Panc1 (cell line): ENCODE measurements around the gene AHR. TPM values are rescaled to one million over a fixed set of nuclear protein-coding genes. Genes with fewer than 3 reads are reported as not detected.
A peak's percentile ranks its signal among the peaks of the same experiment; 100 is the strongest.

Source experiments
- ATAC-seq: fragments of 200-7000 bp; cut with Tn5 transposase; 2 replicates; pipeline ENCODE4 v1.9.1; 2020; ENCODE audit warnings: mild to moderate bottlenecking, moderate library complexity
- BruUV-seq: library from RNA; stranded (reverse); fragments of 400-500 nt; replicated peaks from 2 replicates; lab custom pipeline; 2021; lab: Mats Ljungman, UMichigan
- CTCF ChIA-PET: fragments of 300-600 bp; sonication (Branson Sonifier 250); formaldehyde crosslinking; loops from one replicate; lab custom pipeline; 2022; ENCODE audit warnings: antibody characterized with exemption; lab: Charles Lee
- POLR2A ChIA-PET: fragments of 300-600 bp; sonication (Branson Sonifier 250); formaldehyde crosslinking; loops from one replicate; lab custom pipeline; 2022; ENCODE audit warnings: antibody characterized with exemption; lab: Charles Lee
- DNase-seq: peaks from one replicate; pipeline ENCODE4 v3.0.0-alpha.2; 2010; ENCODE audit warnings: low read depth, low spot score
- H3K27ac ChIP-seq: 2 replicates; pipeline ENCODE4 v1.5.1; 2011; ENCODE audit warnings: mild to moderate bottlenecking, low read length, inconsistent platforms
- H3K27me3 ChIP-seq: fragments of 200-500 bp; sonication (Bioruptor generic); 2 replicates; pipeline ENCODE4 v1.6.0; 2014; ENCODE audit warnings: low read length, inconsistent platforms; ENCODE audit not compliant: control insufficient read depth, insufficient read depth
- H3K36me3 ChIP-seq: fragments of 200-500 bp; sonication (Bioruptor generic); 2 replicates; pipeline ENCODE4 v1.5.1; 2014; ENCODE audit warnings: inconsistent platforms, mild to moderate bottlenecking, low read length, moderate library complexity; ENCODE audit not compliant: control insufficient read depth, insufficient read depth
- H3K4me1 ChIP-seq: 2 replicates; pipeline ENCODE4 v1.5.1; 2011; ENCODE audit warnings: inconsistent platforms, mild to moderate bottlenecking, low read length, moderate library complexity; ENCODE audit not compliant: control insufficient read depth, insufficient read depth
- H3K4me3 ChIP-seq, 2 experiments: 2 replicates each; pipeline ENCODE4 v1.5.1; 2011 to 2012; ENCODE audit warnings: low read depth in 2 of 2, low read length in 2 of 2, mild to moderate bottlenecking in 2 of 2, inconsistent platforms in 1 of 2, moderate library complexity in 1 of 2
- H3K9me3 ChIP-seq: fragments of 200-500 bp; sonication (Bioruptor generic); 2 replicates; pipeline ENCODE4 v1.5.1; 2014; ENCODE audit warnings: low read depth, mild to moderate bottlenecking, inconsistent platforms, low read length, moderate library complexity; ENCODE audit not compliant: control insufficient read depth, insufficient read depth
- POLR2AphosphoS5 ChIP-seq: IDR thresholded peaks from 2 replicates; pipeline ENCODE4 v1.6.1; 2012; ENCODE audit warnings: mild to moderate bottlenecking, low read depth, low read length, moderate library complexity
- REST ChIP-seq, 2 experiments: IDR thresholded peaks; 2 replicates each; pipeline ENCODE4 v1.6.1; 2011 to 2012; ENCODE audit warnings: low read depth in 2 of 2, control low read depth in 1 of 2, low read length in 1 of 2, mild to moderate bottlenecking in 1 of 2, moderate library complexity in 1 of 2; ENCODE audit not compliant: insufficient read depth in 1 of 2
- SIN3A ChIP-seq: IDR thresholded peaks from 2 replicates; pipeline ENCODE4 v1.6.1; 2012; ENCODE audit warnings: low read depth, mild to moderate bottlenecking, low read length, moderate library complexity, borderline replicate concordance; ENCODE audit not compliant: insufficient read depth
- TCF7L2 ChIP-seq: IDR thresholded peaks from 2 replicates; pipeline ENCODE4 v1.6.1; 2011; ENCODE audit warnings: mild to moderate bottlenecking, low read depth, low read length, inconsistent platforms
- in situ Hi-C: cut with HindIII; loops from 2 replicates; pipeline ENCODE4 v1.10.0; 2016; ENCODE audit warnings: low sequenced_read_pairs, low pct_unique_long_range_greater_than_20kb
- intact Hi-C: fragments of 100-400 bp; cut with micrococcal nuclease; formaldehyde crosslinking; loops from one replicate; pipeline ENCODE4 v1.10.0; 2022; ENCODE audit not compliant: unreplicated experiment
- total RNA-seq: library from RNA; stranded (reverse); gene quantifications from one replicate; pipeline ENCODE4 v1.2.1, GENCODE V29; 2021; ENCODE audit not compliant: unreplicated experiment
- TF ChIP-seq, protein P1 (sequence below): fragments of 450-650 bp; IDR thresholded peaks from 2 replicates; pipeline ENCODE4 v1.5.1; 2017; ENCODE audit warnings: mild to moderate bottlenecking

The AHR gene
- total RNA-seq, 1 experiment from 2014 or later: 36.6 TPM

DNA sequence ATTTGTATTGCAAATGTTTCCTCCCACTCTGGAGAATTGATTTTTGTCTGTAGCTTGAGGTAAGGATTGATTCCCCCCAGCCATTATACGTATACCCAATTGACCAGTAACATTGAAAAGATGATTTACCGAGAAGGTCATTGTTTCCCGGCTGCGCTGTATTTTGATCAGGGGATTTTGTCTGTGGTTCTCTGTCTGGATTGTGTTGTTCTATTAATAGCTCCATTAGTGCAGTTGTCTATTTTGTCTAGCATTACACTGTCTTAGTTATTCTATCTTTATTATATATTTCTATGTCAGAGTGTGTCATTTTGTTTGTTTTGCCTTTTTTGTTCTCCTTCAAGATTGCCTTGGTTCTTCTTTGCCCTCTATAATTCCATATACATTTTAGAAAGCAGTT is 37.7 kb downstream of the AHR start:
- no peaks in the 10 kb centered on the region for H3K9me3 ChIP-seq
- BruUV-seq: no TSS peak
- no peaks in the 10 kb centered on the region for H3K27me3 ChIP-seq
- in situ Hi-C loops (no loop called here), intact Hi-C loops (no loop called here)
- ATAC-seq (no peak), DNase-seq (no peak)
- no peaks in the 10 kb centered on the region for H3K4me1 ChIP-seq
- ChIA-PET POLR2A (no interaction called here), CTCF (no interaction called here)
- TF ChIP-seq TCF7L2: no peak
- no peak for TF ChIP-seq REST (IDR thresholded peaks at IDR 0.05; ENCODE audit: insufficient read depth in 1 of 2, low read depth in 2 of 2, low read length in 1 of 2)
- no peak for TF ChIP-seq SIN3A
- TF ChIP-seq, protein P1, sequence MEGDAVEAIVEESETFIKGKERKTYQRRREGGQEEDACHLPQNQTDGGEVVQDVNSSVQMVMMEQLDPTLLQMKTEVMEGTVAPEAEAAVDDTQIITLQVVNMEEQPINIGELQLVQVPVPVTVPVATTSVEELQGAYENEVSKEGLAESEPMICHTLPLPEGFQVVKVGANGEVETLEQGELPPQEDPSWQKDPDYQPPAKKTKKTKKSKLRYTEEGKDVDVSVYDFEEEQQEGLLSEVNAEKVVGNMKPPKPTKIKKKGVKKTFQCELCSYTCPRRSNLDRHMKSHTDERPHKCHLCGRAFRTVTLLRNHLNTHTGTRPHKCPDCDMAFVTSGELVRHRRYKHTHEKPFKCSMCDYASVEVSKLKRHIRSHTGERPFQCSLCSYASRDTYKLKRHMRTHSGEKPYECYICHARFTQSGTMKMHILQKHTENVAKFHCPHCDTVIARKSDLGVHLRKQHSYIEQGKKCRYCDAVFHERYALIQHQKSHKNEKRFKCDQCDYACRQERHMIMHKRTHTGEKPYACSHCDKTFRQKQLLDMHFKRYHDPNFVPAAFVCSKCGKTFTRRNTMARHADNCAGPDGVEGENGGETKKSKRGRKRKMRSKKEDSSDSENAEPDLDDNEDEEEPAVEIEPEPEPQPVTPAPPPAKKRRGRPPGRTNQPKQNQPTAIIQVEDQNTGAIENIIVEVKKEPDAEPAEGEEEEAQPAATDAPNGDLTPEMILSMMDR: no peak
- TF ChIP-seq POLR2AphosphoS5: no peak
- H3K4me3 ChIP-seq: no peak overlapping the region
- H3K36me3 ChIP-seq: peaks cover 23% of the 10 kb centered on the region
- H3K27ac ChIP-seq: no peak overlapping the region

DNA sequence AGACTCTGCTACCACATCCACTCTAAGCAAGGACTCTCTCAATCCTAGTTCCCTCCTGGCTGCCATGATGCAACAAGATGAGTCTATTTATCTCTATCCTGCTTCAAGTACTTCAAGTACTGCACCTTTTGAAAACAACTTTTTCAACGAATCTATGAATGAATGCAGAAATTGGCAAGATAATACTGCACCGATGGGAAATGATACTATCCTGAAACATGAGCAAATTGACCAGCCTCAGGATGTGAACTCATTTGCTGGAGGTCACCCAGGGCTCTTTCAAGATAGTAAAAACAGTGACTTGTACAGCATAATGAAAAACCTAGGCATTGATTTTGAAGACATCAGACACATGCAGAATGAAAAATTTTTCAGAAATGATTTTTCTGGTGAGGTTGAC is 40.7 kb downstream of the AHR start:
- H3K27me3 ChIP-seq: no peaks in the 10 kb centered on the region
- H3K27ac ChIP-seq: no peak overlapping the region
- no peak overlapping the region for H3K4me3 ChIP-seq
- H3K36me3 ChIP-seq: peaks cover 21% of the 10 kb centered on the region
- ChIA-PET POLR2A (no interaction called here), CTCF (no interaction called here)
- DNase-seq: no peak
- BruUV-seq: TSS peak; percentile 8
- intact Hi-C loops: no loop called here
- H3K4me1 ChIP-seq: no peaks in the 10 kb centered on the region
- in situ Hi-C loops: no loop called here
- ATAC-seq: no peak
- no peak for TF ChIP-seq REST (IDR thresholded peaks at IDR 0.05; ENCODE audit: insufficient read depth in 1 of 2, low read depth in 2 of 2, low read length in 1 of 2)
- no peak for TF ChIP-seq SIN3A
- TF ChIP-seq, protein P1: no peak
- no peak for TF ChIP-seq TCF7L2
- TF ChIP-seq POLR2AphosphoS5: no peak
- no peaks in the 10 kb centered on the region for H3K9me3 ChIP-seq
